DOHH2 (cell line): Measurements from ENCODE around the gene CEP70.
"Not testable (repeated sequence)": the region's sequence is repeated elsewhere in the genome, so short reads cannot be mapped to it uniquely, and the experiment has no call there.

ENCODE experiments used
- H3F3A ChIP-seq: fragments of 200-600 bp; sonication (generic), shearing (Covaris generic); 2 replicates; pipeline ENCODE4 v1.6.0; 2016; ENCODE audit warnings: antibody characterized with exemption, mild to moderate bottlenecking; ENCODE audit not compliant: control insufficient read depth, insufficient read depth
- H3K27ac ChIP-seq: fragments of 200-600 bp; sonication (generic); 2 replicates; pipeline ENCODE4 v1.5.1; 2014; ENCODE audit warnings: low read depth, mild to moderate bottlenecking, low read length, moderate library complexity
- H3K27me3 ChIP-seq: fragments of 200-600 bp; sonication (generic); 2 replicates; pipeline ENCODE4 v1.6.1; 2014; ENCODE audit warnings: mild to moderate bottlenecking, low read length, mixed read lengths; ENCODE audit not compliant: control insufficient read depth
- H3K36me3 ChIP-seq: fragments of 200-600 bp; sonication (generic); 2 replicates; pipeline ENCODE4 v1.6.1; 2014; ENCODE audit warnings: mild to moderate bottlenecking, low read length, moderate library complexity, mixed read lengths; ENCODE audit not compliant: control insufficient read depth
- H3K4me1 ChIP-seq: fragments of 200-600 bp; sonication (generic); 2 replicates; pipeline ENCODE4 v1.6.1; 2014; ENCODE audit warnings: mild to moderate bottlenecking, low read length, mixed read lengths; ENCODE audit not compliant: control insufficient read depth
- H3K4me2 ChIP-seq: fragments of 200-600 bp; sonication (generic); 2 replicates; pipeline ENCODE4 v1.6.0; 2014; ENCODE audit warnings: mild to moderate bottlenecking, low read length, moderate library complexity
- H3K4me3 ChIP-seq: fragments of 200-600 bp; sonication (generic); 2 replicates; pipeline ENCODE4 v1.5.1; 2014; ENCODE audit warnings: mild to moderate bottlenecking, low read length, mixed read lengths
- H3K79me2 ChIP-seq: fragments of 200-600 bp; sonication (generic); 2 replicates; pipeline ENCODE4 v1.6.1; 2014; ENCODE audit warnings: mild to moderate bottlenecking, low read length, mixed read lengths; ENCODE audit not compliant: control insufficient read depth
- H3K9me2 ChIP-seq: fragments of 200-600 bp; sonication (generic); replicated peaks from 2 replicates; pipeline ENCODE4 v1.6.1; 2014; ENCODE audit warnings: mild to moderate bottlenecking, low read length, mixed read lengths; ENCODE audit not compliant: control insufficient read depth
- H3K9me3 ChIP-seq: fragments of 200-600 bp; sonication (generic); 2 replicates; pipeline ENCODE4 v1.6.1; 2014; ENCODE audit warnings: antibody characterized with exemption, low read length, mixed read lengths; ENCODE audit not compliant: control insufficient read depth, insufficient read depth
- H4K20me1 ChIP-seq: fragments of 200-600 bp; sonication (generic); 2 replicates; pipeline ENCODE4 v1.6.0; 2014; ENCODE audit warnings: low read depth, mild to moderate bottlenecking, antibody characterized with exemption, low read length, moderate library complexity; ENCODE audit not compliant: control insufficient read depth, insufficient read depth
- CTCF ChIP-seq: fragments of 200-600 bp; sonication (generic); IDR thresholded peaks from one replicate; pipeline ENCODE4 v1.5.1; 2014; ENCODE audit warnings: antibody characterized with exemption, mild to moderate bottlenecking, low read depth, low read length; ENCODE audit not compliant: poor library complexity, severe bottlenecking
- EZH2phosphoT487 ChIP-seq: fragments of 200-600 bp; sonication (generic); IDR thresholded peaks from 2 replicates; pipeline ENCODE4 v1.6.1; 2017; ENCODE audit warnings: borderline replicate concordance, mild to moderate bottlenecking, antibody characterized with exemption, low read length, moderate library complexity, mixed read lengths

CEP70 gene

GRCh38 chr3:138573138-138573537 is 20.9 kb downstream of the CEP70 start:
- Histone ChIP-seq H3F3A (no peaks in the 10 kb centered on the region), H3K4me2 (no peak overlapping the region), H3K9me3 (no peaks in the 10 kb centered on the region), H3K4me1 (peaks cover 4% of the 10 kb centered on the region), H3K27ac (no peak overlapping the region), H3K36me3 (no peaks in the 10 kb centered on the region), H3K9me2 (no peaks in the 10 kb centered on the region), H3K27me3 (no peaks in the 10 kb centered on the region), H4K20me1 (no peaks in the 10 kb centered on the region), H3K79me2 (peaks cover 4% of the 10 kb centered on the region), H3K4me3 (no peak overlapping the region)
- TF ChIP-seq CTCF, result no peak
- no peak for TF ChIP-seq EZH2phosphoT487

- H3K4me3 ChIP-seq, H3K4me2 ChIP-seq, H3F3A ChIP-seq, H3K4me1 ChIP-seq, H3K27me3 ChIP-seq, H3K9me3 ChIP-seq, H3K79me2 ChIP-seq, H3K36me3 ChIP-seq, H3K9me2 ChIP-seq, H4K20me1 ChIP-seq, H3K27ac ChIP-seq: not testable (repeated sequence)
Observed at GRCh38 chr3:138569624-138570023, 24.4 kb downstream of the CEP70 start.

GRCh38 chr3:138569090-138569489 is 25.0 kb downstream of the CEP70 start:
- Histone ChIP-seq H3K79me2 (no peaks in the 10 kb centered on the region), H3K4me3 (no peak overlapping the region), H3K27ac (no peak overlapping the region), H3K9me3 (no peaks in the 10 kb centered on the region), H3K27me3 (no peaks in the 10 kb centered on the region), H3F3A (no peaks in the 10 kb centered on the region), H3K4me2 (no peak overlapping the region), H4K20me1 (no peaks in the 10 kb centered on the region), H3K4me1 (peaks cover 5% of the 10 kb centered on the region; the same call in 1 of the 2 replicates), H3K36me3 (no peaks in the 10 kb centered on the region), H3K9me2 (no peaks in the 10 kb centered on the region)
- TF ChIP-seq CTCF (no peak), EZH2phosphoT487 (no peak)

- H3K9me2 ChIP-seq, result no peaks in the 10 kb centered on the region
- peaks cover 5% of the 10 kb centered on the region; the same call in 1 of the 2 replicates for H3K4me1 ChIP-seq
- no peak for TF ChIP-seq EZH2phosphoT487
- no peak for TF ChIP-seq CTCF
- no peaks in the 10 kb centered on the region for H3F3A ChIP-seq
- no peak overlapping the region for H3K27ac ChIP-seq
- H3K9me3 ChIP-seq, result no peaks in the 10 kb centered on the region
- no peaks in the 10 kb centered on the region for H3K79me2 ChIP-seq
- no peaks in the 10 kb centered on the region for H4K20me1 ChIP-seq
- no peaks in the 10 kb centered on the region for H3K27me3 ChIP-seq
- H3K4me2 ChIP-seq, result no peak overlapping the region
- H3K4me3 ChIP-seq, result no peak overlapping the region
- H3K36me3 ChIP-seq, result no peaks in the 10 kb centered on the region
Observed at GRCh38 chr3:138567403-138567802, 26.7 kb downstream of the CEP70 start.

GRCh38 chr3:138566293-138566692 is 27.8 kb downstream of the CEP70 start:
- not testable (repeated sequence) for H3K4me3 ChIP-seq, H3K27me3 ChIP-seq, H3K79me2 ChIP-seq, H3K27ac ChIP-seq, H3K4me1 ChIP-seq, H3K9me2 ChIP-seq, H3K36me3 ChIP-seq, H3K4me2 ChIP-seq, H4K20me1 ChIP-seq, H3K9me3 ChIP-seq, H3F3A ChIP-seq

DNA sequence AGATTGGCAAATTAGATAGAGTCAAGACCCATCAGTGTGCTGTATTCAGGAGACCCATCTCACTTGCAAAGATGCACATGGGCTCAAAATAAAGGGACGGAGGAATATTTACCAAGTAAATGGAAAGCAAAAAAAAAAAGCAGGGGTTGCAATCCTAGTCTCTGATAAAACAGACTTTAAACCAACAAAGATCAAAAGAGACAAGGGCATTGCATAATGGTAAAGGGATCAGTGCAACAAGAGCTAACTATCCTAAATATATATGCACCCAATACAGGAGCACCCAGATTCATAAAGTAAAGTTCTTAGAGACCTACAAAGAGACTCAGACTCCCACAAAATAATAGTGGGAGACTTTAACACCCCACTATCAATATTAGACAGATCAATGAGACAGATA is 31.2 kb downstream of the CEP70 start:
- not testable (repeated sequence) for H3K27ac ChIP-seq, H3K36me3 ChIP-seq, H3K4me2 ChIP-seq, H3K9me3 ChIP-seq, H3F3A ChIP-seq, H3K9me2 ChIP-seq, H4K20me1 ChIP-seq, H3K4me3 ChIP-seq, H3K27me3 ChIP-seq, H3K4me1 ChIP-seq, H3K79me2 ChIP-seq
